Liver (tissue), 9 donors: ENCODE results near the gene DRAXIN. TPM values are rescaled to one million over a fixed set of nuclear protein-coding genes. Genes with fewer than 3 reads are reported as not detected.

Experiments used
- DNase-seq: peaks from one replicate; pipeline ENCODE4 v3.0.0-alpha.2; 2017; ENCODE audit warnings: low spot score
- H3K27ac ChIP-seq, 2 donors: one replicate each; pipeline ENCODE4 v1.7.0; 2013; ENCODE audit warnings: inconsistent platforms in 2 of 2, low read length in 2 of 2, control low read depth in 1 of 2, low read depth in 1 of 2, mild to moderate bottlenecking in 1 of 2
- H3K27me3 ChIP-seq, 4 donors: one replicate each; pipeline versions ENCODE4 v1.6.1 to v1.7.0; 2013; ENCODE audit warnings: low read length in 3 of 4, inconsistent platforms in 1 of 4, mild to moderate bottlenecking in 1 of 4, moderate library complexity in 1 of 4; ENCODE audit not compliant: control insufficient read depth in 4 of 4, insufficient read depth in 4 of 4
- H3K36me3 ChIP-seq, 4 donors: one replicate each; pipeline versions ENCODE4 v1.6.1 to v1.7.0; 2013; ENCODE audit warnings: low read length in 3 of 4, mild to moderate bottlenecking in 3 of 4, low read depth in 1 of 4, moderate library complexity in 1 of 4; ENCODE audit not compliant: control insufficient read depth in 4 of 4, insufficient read depth in 3 of 4
- H3K4me1 ChIP-seq, 4 donors: one replicate each; pipeline versions ENCODE4 v1.6.1 to v1.7.0; 2013; ENCODE audit warnings: low read length in 3 of 4, mild to moderate bottlenecking in 3 of 4, moderate library complexity in 1 of 4; ENCODE audit not compliant: control insufficient read depth in 4 of 4, insufficient read depth in 4 of 4
- H3K4me3 ChIP-seq, 3 donors: one replicate each; pipeline versions ENCODE4 v1.6.1 to v1.7.0; 2013; ENCODE audit warnings: low read length in 3 of 3, control low read depth in 1 of 3, low read depth in 1 of 3, mild to moderate bottlenecking in 1 of 3
- H3K9ac ChIP-seq, 2 donors: one replicate each; pipeline ENCODE4 v1.7.0; 2013; ENCODE audit warnings: low read length in 2 of 2, mild to moderate bottlenecking in 2 of 2, moderate library complexity in 2 of 2, control low read depth in 1 of 2, low read depth in 1 of 2
- H3K9me3 ChIP-seq, 4 donors: one replicate each; pipeline versions ENCODE4 v1.6.1 to v1.7.0; 2013; ENCODE audit warnings: low read length in 3 of 4; ENCODE audit not compliant: control insufficient read depth in 4 of 4
- ATF3 ChIP-seq: IDR thresholded peaks from 2 replicates; pipeline ENCODE4 v1.6.1; 2016; ENCODE audit warnings: antibody characterized with exemption
- FOXA1 ChIP-seq: IDR thresholded peaks from 2 replicates; pipeline ENCODE4 v1.6.1; 2016; ENCODE audit warnings: antibody characterized with exemption
- GABPA ChIP-seq, 2 donors: IDR thresholded peaks in 1 of 2; conservative IDR thresholded peaks in 1 of 2; 2 replicates each; pipeline ENCODE4 v1.6.1; 2016; ENCODE audit warnings: antibody characterized with exemption in 2 of 2, mild to moderate bottlenecking in 1 of 2, moderate library complexity in 1 of 2
- HNF4A ChIP-seq, 2 donors: conservative IDR thresholded peaks; 2 replicates each; pipeline ENCODE4 v1.6.1; 2016; ENCODE audit warnings: antibody characterized with exemption in 2 of 2, mild to moderate bottlenecking in 2 of 2
- HNF4G ChIP-seq: IDR thresholded peaks from 2 replicates; pipeline ENCODE4 v1.6.1; 2016; ENCODE audit warnings: antibody characterized with exemption
- JUND ChIP-seq, 2 donors: IDR thresholded peaks; 2 replicates each; pipeline ENCODE4 v1.6.1; 2016; ENCODE audit warnings: antibody characterized with exemption in 2 of 2
- NR2F2 ChIP-seq: IDR thresholded peaks from 2 replicates; pipeline ENCODE4 v1.6.1; 2016; ENCODE audit warnings: antibody characterized with exemption
- REST ChIP-seq: IDR thresholded peaks from 2 replicates; pipeline ENCODE4 v1.6.1; 2016; ENCODE audit warnings: antibody characterized with exemption, mild to moderate bottlenecking
- SP1 ChIP-seq: IDR thresholded peaks from 2 replicates; pipeline ENCODE4 v1.6.1; 2018; ENCODE audit warnings: antibody characterized with exemption, mild to moderate bottlenecking
- TAF1 ChIP-seq: conservative IDR thresholded peaks from 2 replicates; pipeline ENCODE4 v1.6.1; 2016; ENCODE audit warnings: antibody characterized with exemption, mild to moderate bottlenecking
- ZBTB33 ChIP-seq: IDR thresholded peaks from 2 replicates; pipeline ENCODE4 v1.6.1; 2016; ENCODE audit warnings: antibody characterized with exemption
- WGBS: extraction: QIAGEN DNeasy Blood & Tissue Kit; methylation state at CpG from one replicate; pipeline ENCODE4 v1.1.7; 2013; 5-methylcytosine and 5-hydroxymethylcytosine counted together
- polyA plus RNA-seq, 2 donors: library from polyadenylated mRNA; stranded (reverse) in 1 of 2; unstranded in 1 of 2; fragments of 200-250 nt in 1 of 2; fragments of >200 nt in 1 of 2; fragmentation: Nextera tagmentation in 1 of 2; extraction: Ambion mirVana in 1 of 2; gene quantifications; one replicate each; pipeline versions ENCODE4 v1.2.1 to v1.2.3, GENCODE V29; 2013 to 2015
- total RNA-seq, 2 donors: library from RNA; depleted of rRNA; stranded (reverse); fragments of >200 nt; gene quantifications; one replicate each; pipeline ENCODE4 v1.2.3, GENCODE V29; 2014
- TF ChIP-seq, protein P1 (sequence below): IDR thresholded peaks from 2 replicates; pipeline ENCODE4 v1.6.1; 2016; ENCODE audit warnings: antibody characterized with exemption
- TF ChIP-seq, protein P2 (sequence below): fragments of 150-350 bp; IDR thresholded peaks from 2 replicates; pipeline ENCODE4 v1.5.1; 2017; ENCODE audit warnings: improper control_type of control experiment, low read depth, low read length; ENCODE audit not compliant: missing input control
- donor health status: healthy.
- donor health status: healthy.
- donor health status: healthy.
- donor health status: healthy.
- donor health status: healthy.

The DRAXIN gene
- total and polyA plus RNA-seq, 4 donors, result under 0.01 to 0.01 TPM; not detected in 2

DNA sequence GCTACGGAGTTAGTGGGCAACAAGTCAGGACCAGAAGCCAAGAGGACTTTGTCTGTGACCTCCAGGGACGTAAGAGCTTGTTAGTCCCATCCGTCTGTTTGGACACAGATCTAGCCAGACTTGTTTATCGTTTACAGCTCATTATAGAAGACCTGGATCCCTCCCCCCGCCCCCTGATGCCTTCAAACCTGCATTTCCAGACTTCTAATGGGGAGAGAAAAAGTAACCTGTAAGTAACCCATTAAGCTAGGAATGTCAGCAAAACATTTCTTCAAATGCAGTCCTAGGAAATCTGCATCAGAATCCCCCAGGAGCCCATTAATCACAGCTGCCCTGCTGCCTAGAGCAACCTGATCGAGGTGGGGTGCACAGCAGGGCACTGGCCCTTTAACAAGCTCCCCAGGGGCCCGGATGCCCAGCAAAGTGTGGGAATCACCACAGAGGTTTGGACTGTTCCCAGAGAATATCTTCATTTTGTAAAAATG lies 9.2 kb upstream of the DRAXIN start:
- Histone ChIP-seq H3K9ac (no peak overlapping the region), H3K4me3 (no peak overlapping the region), H3K27me3 (no peaks in the 10 kb centered on the region), H3K4me1 (peaks cover 2 to 18% (median 12%) of the 10 kb centered on the region in 4 donors), H3K36me3 (no peaks in the 10 kb centered on the region), H3K9me3 (no peaks in the 10 kb centered on the region), H3K27ac (no peak overlapping the region)
- TF ChIP-seq REST (no peak), HNF4A (conservative IDR thresholded peaks at IDR 0.05) (peak in 1 of 2 donors; percentile 28)
- DNase-seq, result no peak
- WGBS, result 28% methylated on average over 7 of the region's 7 CpGs

DNA sequence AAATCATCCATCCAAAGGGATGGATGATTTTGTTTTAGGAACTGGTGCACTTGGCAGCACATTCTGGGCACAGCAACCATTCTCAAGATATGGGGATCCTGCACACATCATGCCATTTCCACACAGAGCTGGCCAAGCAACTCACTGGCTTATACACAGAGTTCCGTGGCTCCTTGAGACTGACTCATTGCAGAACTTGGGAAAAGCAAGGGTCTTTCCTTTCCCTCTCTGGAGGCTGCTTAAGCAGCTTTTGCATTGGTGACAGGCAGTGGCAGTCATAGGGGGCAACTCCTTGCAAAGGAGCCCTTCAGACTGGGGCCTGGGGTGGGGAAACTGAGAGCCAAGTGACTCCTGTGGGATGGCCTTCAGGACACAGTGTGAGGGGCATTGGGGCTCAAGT lies 8.7 kb upstream of the DRAXIN start:
- Histone ChIP-seq H3K27me3 (no peaks in the 10 kb centered on the region), H3K4me3 (no peak overlapping the region), H3K9me3 (no peaks in the 10 kb centered on the region), H3K4me1 (peaks cover 2 to 18% (median 11%) of the 10 kb centered on the region in 4 donors), H3K27ac (no peak overlapping the region), H3K9ac (no peak overlapping the region), H3K36me3 (no peaks in the 10 kb centered on the region)
- no peak for TF ChIP-seq TAF1
- TF ChIP-seq GABPA (IDR thresholded peaks at IDR 0.05 in 1 of 2, conservative IDR thresholded peaks at IDR 0.05 in 1 of 2), result no peak
- TF ChIP-seq HNF4G, result no peak
- TF ChIP-seq NR2F2, result no peak
- no peak for TF ChIP-seq ATF3
- TF ChIP-seq, protein P1, sequence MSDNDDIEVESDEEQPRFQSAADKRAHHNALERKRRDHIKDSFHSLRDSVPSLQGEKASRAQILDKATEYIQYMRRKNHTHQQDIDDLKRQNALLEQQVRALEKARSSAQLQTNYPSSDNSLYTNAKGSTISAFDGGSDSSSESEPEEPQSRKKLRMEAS, result no peak
- TF ChIP-seq REST, result no peak
- no peak for TF ChIP-seq ZBTB33
- no peak for TF ChIP-seq HNF4A (conservative IDR thresholded peaks at IDR 0.05)
- TF ChIP-seq, protein P2, sequence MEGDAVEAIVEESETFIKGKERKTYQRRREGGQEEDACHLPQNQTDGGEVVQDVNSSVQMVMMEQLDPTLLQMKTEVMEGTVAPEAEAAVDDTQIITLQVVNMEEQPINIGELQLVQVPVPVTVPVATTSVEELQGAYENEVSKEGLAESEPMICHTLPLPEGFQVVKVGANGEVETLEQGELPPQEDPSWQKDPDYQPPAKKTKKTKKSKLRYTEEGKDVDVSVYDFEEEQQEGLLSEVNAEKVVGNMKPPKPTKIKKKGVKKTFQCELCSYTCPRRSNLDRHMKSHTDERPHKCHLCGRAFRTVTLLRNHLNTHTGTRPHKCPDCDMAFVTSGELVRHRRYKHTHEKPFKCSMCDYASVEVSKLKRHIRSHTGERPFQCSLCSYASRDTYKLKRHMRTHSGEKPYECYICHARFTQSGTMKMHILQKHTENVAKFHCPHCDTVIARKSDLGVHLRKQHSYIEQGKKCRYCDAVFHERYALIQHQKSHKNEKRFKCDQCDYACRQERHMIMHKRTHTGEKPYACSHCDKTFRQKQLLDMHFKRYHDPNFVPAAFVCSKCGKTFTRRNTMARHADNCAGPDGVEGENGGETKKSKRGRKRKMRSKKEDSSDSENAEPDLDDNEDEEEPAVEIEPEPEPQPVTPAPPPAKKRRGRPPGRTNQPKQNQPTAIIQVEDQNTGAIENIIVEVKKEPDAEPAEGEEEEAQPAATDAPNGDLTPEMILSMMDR, result no peak
- TF ChIP-seq SP1, result no peak
- no peak for TF ChIP-seq JUND (IDR thresholded peaks at IDR 0.05)
- TF ChIP-seq FOXA1, result no peak
- WGBS, result 80% methylated on average over 1 of the region's 1 CpG
- DNase-seq, result no peak
